ENCODE measurements around the gene NDUFS6.

NDUFS6 gene

GRCh38 chr5:1834022-1834551, 32.9 kb downstream of the NDUFS6 start:
- H3K36me3 ChIP-seq (replicated peaks in 1 of 2; ENCODE audit: control insufficient read depth in 2 of 2, insufficient read depth in 2 of 2, low read length in 2 of 2) = no peaks in the 10 kb centered on the region
- no peak for DNase-seq (ENCODE audit: low spot score)
- peak overlapping the region; percentile 76 for H2AK5ac ChIP-seq (ENCODE audit: low read depth, low read length)
- peak overlapping the region; percentile 92 for H2BK12ac ChIP-seq (ENCODE audit: low read length)
- no peaks in the 10 kb centered on the region for H3K9me3 ChIP-seq (replicated peaks in 1 of 2; ENCODE audit: control insufficient read depth in 2 of 2, insufficient read depth in 1 of 2, low read depth in 1 of 2, low read length in 2 of 2)
- no CpG with 5 or more reads among the region's 22 CpGs for WGBS, 2 donors (ENCODE audit: extremely low coverage in 2 of 2, insufficient read length in 2 of 2, insufficient replicate concordance in 1 of 2)
- no peak overlapping the region for H3K9ac ChIP-seq (ENCODE audit: low read depth, low read length, poor library complexity)
- no peak overlapping the region for H4K8ac ChIP-seq (ENCODE audit: low read depth, low read length)
- no peak overlapping the region for H2AFZ ChIP-seq (ENCODE audit: low read length)
- no peak overlapping the region for H3K14ac ChIP-seq (ENCODE audit: low read length)
- no peak overlapping the region for H2BK5ac ChIP-seq (ENCODE audit: low read length)
- H3K18ac ChIP-seq (ENCODE audit: low read length) = peak overlapping the region; percentile 83
- H3K27me3 ChIP-seq (ENCODE audit: control insufficient read depth in 3 of 3, insufficient read depth in 3 of 3, low read depth in 1 of 3, low read length in 3 of 3) = no peaks in the 10 kb centered on the region
- no peaks in the 10 kb centered on the region for H3K79me1 ChIP-seq (ENCODE audit: low read depth, low read length)
- no peak overlapping the region for H2BK120ac ChIP-seq (ENCODE audit: low read depth, low read length)
- H3K4ac ChIP-seq (ENCODE audit: low read length) = no peak overlapping the region
- peaks cover 21 to 23% of the 10 kb centered on the region in 2 donors for H3K4me1 ChIP-seq (ENCODE audit: control insufficient read depth in 2 of 2, insufficient read depth in 1 of 2, low read depth in 1 of 2, low read length in 2 of 2)
- no peak overlapping the region for H3K4me2 ChIP-seq (ENCODE audit: insufficient read depth, low read length, poor library complexity, severe bottlenecking)
- no peak overlapping the region for H3K27ac ChIP-seq (replicated peaks; ENCODE audit: low read length)
- peak overlapping the region; percentile 36 for H3K23ac ChIP-seq (ENCODE audit: low read depth, low read length, poor library complexity)
- H3K4me3 ChIP-seq (ENCODE audit: low read length in 2 of 2) = no peak overlapping the region
- H2BK15ac ChIP-seq (ENCODE audit: low read length) = peak overlapping the region; percentile 84
- no peak overlapping the region for H4K91ac ChIP-seq (ENCODE audit: low read depth, low read length, poor library complexity)

GRCh38 chr5:1834721-1835429, 33.7 kb downstream of the NDUFS6 start:
- Histone ChIP-seq H3K9ac (ENCODE audit: low read depth, low read length, poor library complexity) (no peak overlapping the region), H4K8ac (ENCODE audit: low read depth, low read length) (no peak overlapping the region), H2BK12ac (ENCODE audit: low read length) (no peak overlapping the region), H3K27me3 (ENCODE audit: control insufficient read depth in 3 of 3, insufficient read depth in 3 of 3, low read depth in 1 of 3, low read length in 3 of 3) (no peaks in the 10 kb centered on the region), H3K23ac (ENCODE audit: low read depth, low read length, poor library complexity) (no peak overlapping the region), H3K4me3 (ENCODE audit: low read length in 2 of 2) (no peak overlapping the region), H3K18ac (ENCODE audit: low read length) (no peak overlapping the region), H2BK15ac (ENCODE audit: low read length) (no peak overlapping the region), H4K91ac (ENCODE audit: low read depth, low read length, poor library complexity) (no peak overlapping the region), H3K79me1 (ENCODE audit: low read depth, low read length) (no peaks in the 10 kb centered on the region), H3K27ac (replicated peaks; ENCODE audit: low read length) (no peak overlapping the region), H3K36me3 (replicated peaks in 1 of 2; ENCODE audit: control insufficient read depth in 2 of 2, insufficient read depth in 2 of 2, low read length in 2 of 2) (no peaks in the 10 kb centered on the region), H3K9me3 (replicated peaks in 1 of 2; ENCODE audit: control insufficient read depth in 2 of 2, insufficient read depth in 1 of 2, low read depth in 1 of 2, low read length in 2 of 2) (no peaks in the 10 kb centered on the region), H2BK5ac (ENCODE audit: low read length) (no peak overlapping the region), H2BK120ac (ENCODE audit: low read depth, low read length) (no peak overlapping the region), H3K4me2 (ENCODE audit: insufficient read depth, low read length, poor library complexity, severe bottlenecking) (no peak overlapping the region), H3K4me1 (ENCODE audit: control insufficient read depth in 2 of 2, insufficient read depth in 1 of 2, low read depth in 1 of 2, low read length in 2 of 2) (peaks cover 21 to 23% of the 10 kb centered on the region in 2 donors), H2AK5ac (ENCODE audit: low read depth, low read length) (no peak overlapping the region), H3K14ac (ENCODE audit: low read length) (no peak overlapping the region), H3K4ac (ENCODE audit: low read length) (no peak overlapping the region), H2AFZ (ENCODE audit: low read length) (peak overlapping the region; percentile 50)
- no CpG with 5 or more reads among the region's 21 CpGs for WGBS, 2 donors (ENCODE audit: extremely low coverage in 2 of 2, insufficient read length in 2 of 2, insufficient replicate concordance in 1 of 2)
- no peak for DNase-seq (ENCODE audit: low spot score)

GRCh38 chr5:1835431-1835830, 34.2 kb downstream of the NDUFS6 start:
- Histone ChIP-seq H2BK120ac (ENCODE audit: low read depth, low read length) (no peak overlapping the region), H2AFZ (ENCODE audit: low read length) (no peak overlapping the region), H3K79me1 (ENCODE audit: low read depth, low read length) (no peaks in the 10 kb centered on the region), H2AK5ac (ENCODE audit: low read depth, low read length) (no peak overlapping the region), H3K27ac (replicated peaks; ENCODE audit: low read length) (no peak overlapping the region), H3K4me3 (ENCODE audit: low read length in 2 of 2) (no peak overlapping the region), H3K4me2 (ENCODE audit: insufficient read depth, low read length, poor library complexity, severe bottlenecking) (no peak overlapping the region), H3K9ac (ENCODE audit: low read depth, low read length, poor library complexity) (no peak overlapping the region), H3K36me3 (replicated peaks in 1 of 2; ENCODE audit: control insufficient read depth in 2 of 2, insufficient read depth in 2 of 2, low read length in 2 of 2) (no peaks in the 10 kb centered on the region), H3K14ac (ENCODE audit: low read length) (no peak overlapping the region), H3K9me3 (replicated peaks in 1 of 2; ENCODE audit: control insufficient read depth in 2 of 2, insufficient read depth in 1 of 2, low read depth in 1 of 2, low read length in 2 of 2) (no peaks in the 10 kb centered on the region), H3K23ac (ENCODE audit: low read depth, low read length, poor library complexity) (peak overlapping the region; percentile 39), H2BK12ac (ENCODE audit: low read length) (no peak overlapping the region), H3K4me1 (ENCODE audit: control insufficient read depth in 2 of 2, insufficient read depth in 1 of 2, low read depth in 1 of 2, low read length in 2 of 2) (peaks cover 21 to 23% of the 10 kb centered on the region in 2 donors), H4K8ac (ENCODE audit: low read depth, low read length) (no peak overlapping the region), H3K4ac (ENCODE audit: low read length) (no peak overlapping the region), H2BK5ac (ENCODE audit: low read length) (no peak overlapping the region), H3K27me3 (ENCODE audit: control insufficient read depth in 3 of 3, insufficient read depth in 3 of 3, low read depth in 1 of 3, low read length in 3 of 3) (peaks cover 0 to 3% (median 0%) of the 10 kb centered on the region in 3 experiments), H2BK15ac (ENCODE audit: low read length) (no peak overlapping the region), H3K18ac (ENCODE audit: low read length) (peak overlapping the region; percentile 3), H4K91ac (ENCODE audit: low read depth, low read length, poor library complexity) (no peak overlapping the region)
- no CpG with 5 or more reads among the region's 13 CpGs for WGBS, 2 donors (ENCODE audit: extremely low coverage in 2 of 2, insufficient read length in 2 of 2, insufficient replicate concordance in 1 of 2)
- DNase-seq (ENCODE audit: low spot score) = no peak

- WGBS, 2 donors (ENCODE audit: extremely low coverage in 2 of 2, insufficient read length in 2 of 2, insufficient replicate concordance in 1 of 2) = no CpG with 5 or more reads among the region's 23 CpGs
- no peaks in the 10 kb centered on the region for H3K79me1 ChIP-seq (ENCODE audit: low read depth, low read length)
- H2AFZ ChIP-seq (ENCODE audit: low read length) = no peak overlapping the region
- no peak overlapping the region for H3K4me2 ChIP-seq (ENCODE audit: insufficient read depth, low read length, poor library complexity, severe bottlenecking)
- H3K27me3 ChIP-seq (ENCODE audit: control insufficient read depth in 3 of 3, insufficient read depth in 3 of 3, low read depth in 1 of 3, low read length in 3 of 3) = peaks cover 0 to 7% (median 0%) of the 10 kb centered on the region in 3 experiments
- H2BK15ac ChIP-seq (ENCODE audit: low read length) = peak overlapping the region; percentile 82
- H4K8ac ChIP-seq (ENCODE audit: low read depth, low read length) = no peak overlapping the region
- H2BK120ac ChIP-seq (ENCODE audit: low read depth, low read length) = no peak overlapping the region
- peak overlapping the region; percentile 84 for H2AK5ac ChIP-seq (ENCODE audit: low read depth, low read length)
- no peak overlapping the region for H3K4ac ChIP-seq (ENCODE audit: low read length)
- H3K9ac ChIP-seq (ENCODE audit: low read depth, low read length, poor library complexity) = no peak overlapping the region
- H3K4me3 ChIP-seq (ENCODE audit: low read length in 2 of 2) = no peak overlapping the region
- no peaks in the 10 kb centered on the region for H3K36me3 ChIP-seq (replicated peaks in 1 of 2; ENCODE audit: control insufficient read depth in 2 of 2, insufficient read depth in 2 of 2, low read length in 2 of 2)
- peak overlapping the region; percentile 17 for H3K23ac ChIP-seq (ENCODE audit: low read depth, low read length, poor library complexity)
- DNase-seq (ENCODE audit: low spot score) = no peak
- no peak overlapping the region for H2BK12ac ChIP-seq (ENCODE audit: low read length)
- no peak overlapping the region for H2BK5ac ChIP-seq (ENCODE audit: low read length)
- no peaks in the 10 kb centered on the region for H3K9me3 ChIP-seq (replicated peaks in 1 of 2; ENCODE audit: control insufficient read depth in 2 of 2, insufficient read depth in 1 of 2, low read depth in 1 of 2, low read length in 2 of 2)
- H3K27ac ChIP-seq (replicated peaks; ENCODE audit: low read length) = no peak overlapping the region
- H4K91ac ChIP-seq (ENCODE audit: low read depth, low read length, poor library complexity) = no peak overlapping the region
- H3K14ac ChIP-seq (ENCODE audit: low read length) = no peak overlapping the region
- H3K4me1 ChIP-seq (ENCODE audit: control insufficient read depth in 2 of 2, insufficient read depth in 1 of 2, low read depth in 1 of 2, low read length in 2 of 2) = peaks cover 24 to 26% of the 10 kb centered on the region in 2 donors
- H3K18ac ChIP-seq (ENCODE audit: low read length) = peak overlapping the region; percentile 65
Observed at GRCh38 chr5:1836176-1836890, 35.1 kb downstream of the NDUFS6 start.
